Measurements from ENCODE around the gene CLCA2. TPM values are rescaled to one million over a fixed set of nuclear protein-coding genes. Genes with fewer than 3 reads are reported as not detected.

The CLCA2 gene, protein sequence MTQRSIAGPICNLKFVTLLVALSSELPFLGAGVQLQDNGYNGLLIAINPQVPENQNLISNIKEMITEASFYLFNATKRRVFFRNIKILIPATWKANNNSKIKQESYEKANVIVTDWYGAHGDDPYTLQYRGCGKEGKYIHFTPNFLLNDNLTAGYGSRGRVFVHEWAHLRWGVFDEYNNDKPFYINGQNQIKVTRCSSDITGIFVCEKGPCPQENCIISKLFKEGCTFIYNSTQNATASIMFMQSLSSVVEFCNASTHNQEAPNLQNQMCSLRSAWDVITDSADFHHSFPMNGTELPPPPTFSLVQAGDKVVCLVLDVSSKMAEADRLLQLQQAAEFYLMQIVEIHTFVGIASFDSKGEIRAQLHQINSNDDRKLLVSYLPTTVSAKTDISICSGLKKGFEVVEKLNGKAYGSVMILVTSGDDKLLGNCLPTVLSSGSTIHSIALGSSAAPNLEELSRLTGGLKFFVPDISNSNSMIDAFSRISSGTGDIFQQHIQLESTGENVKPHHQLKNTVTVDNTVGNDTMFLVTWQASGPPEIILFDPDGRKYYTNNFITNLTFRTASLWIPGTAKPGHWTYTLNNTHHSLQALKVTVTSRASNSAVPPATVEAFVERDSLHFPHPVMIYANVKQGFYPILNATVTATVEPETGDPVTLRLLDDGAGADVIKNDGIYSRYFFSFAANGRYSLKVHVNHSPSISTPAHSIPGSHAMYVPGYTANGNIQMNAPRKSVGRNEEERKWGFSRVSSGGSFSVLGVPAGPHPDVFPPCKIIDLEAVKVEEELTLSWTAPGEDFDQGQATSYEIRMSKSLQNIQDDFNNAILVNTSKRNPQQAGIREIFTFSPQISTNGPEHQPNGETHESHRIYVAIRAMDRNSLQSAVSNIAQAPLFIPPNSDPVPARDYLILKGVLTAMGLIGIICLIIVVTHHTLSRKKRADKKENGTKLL
- total RNA-seq = 0.04 and 0.33 TPM in 2 replicates

- DNase-seq (ENCODE audit: low read depth, low spot score) = no peak
Measured at GRCh38 chr1:86423873-86424272, at the start of gene CLCA2. TSS of gene CLCA2 (plus strand) at chr1:86424171. CDS start at chr1:86424248, 77 bp downstream.

GRCh38 chr1:86375688-86376087 is 48.3 kb upstream of the CLCA2 start:
- DNase-seq (ENCODE audit: low read depth, low spot score) = no peak

DNA sequence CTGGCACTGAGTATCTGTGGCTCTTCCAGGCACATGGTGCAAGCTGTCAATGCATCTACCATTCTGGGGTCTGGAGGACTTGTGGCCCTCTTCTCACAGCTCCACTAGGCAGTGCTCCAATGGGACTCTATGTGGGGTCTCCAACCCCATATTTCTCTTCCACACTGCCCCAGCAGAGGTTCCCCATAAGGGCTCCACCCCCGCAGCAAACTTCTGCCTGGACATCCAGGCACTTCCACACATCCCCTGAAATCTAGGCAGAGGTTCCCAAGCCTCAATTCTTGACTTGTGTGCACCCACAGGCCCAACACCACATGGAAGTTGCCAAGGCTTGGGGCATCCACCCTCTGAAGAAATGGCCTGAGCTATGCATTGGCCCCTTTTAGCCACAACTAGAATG is 46.6 kb upstream of the CLCA2 start:
- DNase-seq (ENCODE audit: low read depth, low spot score) = no peak

GRCh38 chr1:86378813-86379212 is 45.2 kb upstream of the CLCA2 start:
- DNase-seq (ENCODE audit: low read depth, low spot score) = no peak

GRCh38 chr1:86380257-86380861 is 43.6 kb upstream of the CLCA2 start:
- peak; percentile 48 for DNase-seq (ENCODE audit: low read depth, low spot score)

DNA sequence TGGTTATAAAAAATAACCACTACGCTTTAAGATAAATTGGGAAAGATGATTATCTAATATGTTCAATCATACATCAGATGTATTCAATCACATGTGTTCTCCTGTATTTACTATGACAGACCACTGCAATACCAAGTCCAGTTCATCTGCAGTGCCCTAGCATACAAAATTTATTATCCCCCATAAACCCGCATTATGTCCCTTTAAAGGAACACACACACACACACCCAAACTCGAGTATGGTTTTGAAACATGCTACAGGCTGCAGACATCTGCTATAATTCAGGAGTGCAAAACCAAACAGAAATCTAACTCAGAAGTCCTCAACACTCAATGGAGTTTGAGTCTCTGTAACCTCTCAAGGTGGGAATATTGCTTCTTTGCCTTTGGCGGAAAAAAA is 42.7 kb upstream of the CLCA2 start:
- no peak for DNase-seq (ENCODE audit: low read depth, low spot score)

GRCh38 chr1:86382878-86383277 is 41.1 kb upstream of the CLCA2 start:
- no peak for DNase-seq (ENCODE audit: low read depth, low spot score)

DNA sequence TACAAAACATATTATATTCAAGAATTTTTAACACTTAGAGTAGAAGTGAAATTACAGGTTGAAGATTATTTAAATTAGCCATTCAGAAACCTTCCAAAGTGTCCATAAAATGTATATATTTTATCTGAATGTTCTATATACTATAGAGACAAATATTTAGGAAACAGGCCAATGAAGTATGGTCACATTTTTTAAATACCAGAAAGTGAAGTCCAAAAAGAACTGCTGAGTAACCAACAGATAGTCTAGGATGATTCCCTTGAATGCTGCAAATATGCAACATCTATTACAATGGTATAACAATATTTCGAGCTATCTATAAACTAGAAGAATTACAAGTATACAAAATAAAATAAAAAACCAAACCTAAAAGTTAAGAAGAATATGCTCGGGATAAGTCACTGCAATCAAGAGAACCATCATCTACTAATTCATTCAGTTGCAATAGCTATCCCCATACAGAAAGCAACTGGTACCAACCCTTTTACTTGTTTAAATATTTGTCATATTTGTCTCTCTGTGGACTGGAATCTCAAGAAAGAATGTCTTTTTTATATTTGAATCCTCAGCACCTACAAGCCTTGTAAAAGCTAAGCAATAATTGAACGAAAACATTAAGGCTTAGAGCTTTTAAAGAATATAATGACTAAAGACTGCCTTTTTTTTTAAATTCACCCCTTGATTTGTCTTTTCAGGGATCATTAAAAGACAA is 35.9 kb upstream of the CLCA2 start:
- no peak for DNase-seq (ENCODE audit: low read depth, low spot score)

DNA sequence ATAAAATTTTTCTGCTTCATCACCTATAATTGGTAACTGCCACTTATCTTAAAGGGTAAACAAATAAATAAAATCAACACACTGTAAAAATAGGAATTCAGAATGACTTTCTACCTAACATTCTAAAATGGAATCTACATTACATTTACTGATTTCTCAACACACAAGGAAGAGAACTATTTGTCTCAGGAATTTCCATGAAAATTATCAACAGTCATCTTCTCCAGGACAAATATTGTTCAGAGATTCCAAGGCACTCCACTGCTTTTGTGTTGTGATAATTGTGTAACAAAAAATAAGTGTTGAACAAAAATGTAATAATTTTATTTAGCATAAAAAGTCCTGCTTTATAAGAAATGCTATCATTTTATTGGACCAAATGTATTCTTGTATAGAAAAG is 35.2 kb upstream of the CLCA2 start:
- DNase-seq (ENCODE audit: low read depth, low spot score) = no peak

DNA sequence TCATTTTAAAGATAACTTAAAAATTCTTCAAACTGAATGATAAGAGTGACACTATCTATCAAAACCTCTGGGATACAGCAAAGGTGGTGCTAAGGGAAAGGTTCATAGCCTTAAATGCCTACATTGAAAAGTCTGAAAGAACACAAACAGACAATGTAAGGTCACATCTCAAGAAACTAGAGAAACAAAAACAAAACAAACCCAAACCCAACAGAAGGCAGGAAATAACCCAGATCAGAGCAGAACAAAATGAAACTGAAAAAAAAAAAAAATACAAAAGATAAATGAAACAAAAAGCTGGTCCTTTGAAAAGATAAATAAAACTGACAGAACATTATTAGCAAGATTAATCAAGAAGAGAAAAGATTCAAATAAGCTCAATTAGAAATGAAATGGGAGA is 34.7 kb upstream of the CLCA2 start:
- DNase-seq (ENCODE audit: low read depth, low spot score) = no peak

DNA sequence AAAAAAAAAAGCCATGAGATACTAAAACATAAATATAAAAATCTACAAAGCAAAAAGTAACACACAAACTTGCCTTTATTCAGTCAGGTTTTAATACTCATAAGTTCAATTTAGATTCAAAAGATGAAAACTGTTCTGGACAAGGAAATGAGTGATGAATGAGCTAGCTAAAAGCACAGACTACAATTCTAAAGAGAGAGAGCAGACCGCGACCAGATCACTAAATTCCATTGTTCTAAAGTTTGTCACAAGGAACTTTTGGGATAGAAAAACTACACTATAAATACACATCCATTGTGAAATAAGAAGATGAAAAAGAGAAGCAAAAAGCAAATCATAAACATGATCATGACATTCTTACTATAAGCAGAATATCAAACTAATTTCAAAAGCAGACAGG is 29.6 kb upstream of the CLCA2 start:
- no peak for DNase-seq (ENCODE audit: low read depth, low spot score)

DNA sequence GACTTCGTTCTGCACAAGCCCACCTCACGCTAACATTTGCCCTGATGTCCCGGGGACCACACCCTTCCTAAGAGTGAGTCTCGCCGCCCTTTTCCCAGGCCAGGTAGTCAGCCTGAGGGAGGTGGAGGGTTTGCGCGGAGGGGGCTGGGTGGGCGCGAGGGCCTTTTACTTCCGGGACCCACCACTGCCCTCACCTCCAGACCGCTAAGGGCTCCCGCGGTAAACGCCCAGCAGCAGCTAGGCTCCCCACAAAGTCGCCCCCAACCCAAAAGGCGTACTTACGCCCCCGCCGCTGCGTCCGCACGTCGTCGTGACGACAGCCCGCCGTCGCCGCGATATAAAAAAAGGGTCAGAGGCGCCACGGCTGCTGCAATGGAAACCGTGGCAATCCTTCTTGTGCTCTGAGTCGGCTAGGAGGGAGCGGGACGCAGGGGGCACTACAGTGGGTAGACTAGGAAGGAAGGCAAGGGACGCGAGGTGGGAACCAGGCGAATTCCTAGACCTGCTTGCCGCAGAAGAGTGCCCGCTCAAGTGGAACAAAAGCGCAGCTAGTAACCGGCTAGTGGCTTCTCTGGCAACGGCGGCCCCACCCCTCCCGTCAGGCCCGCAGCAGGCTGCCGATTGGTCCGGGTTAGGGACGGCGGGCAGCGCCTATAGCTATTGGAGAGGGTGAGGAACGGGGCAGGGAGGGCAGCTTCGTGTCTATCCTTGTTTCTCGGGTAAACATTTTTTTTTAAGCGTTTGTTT is 28.0 kb upstream of the CLCA2 start, which contains the start of gene ODF2L:
Gene ODF2L (minus strand): TSS at position 573 of the 747 bp plus-strand sequence. CDS start 9,296 bp downstream, outside the sequence.
- DNase-seq (ENCODE audit: low read depth, low spot score) = peak; percentile 43

- DNase-seq (ENCODE audit: low read depth, low spot score) = no peak
Measured at GRCh38 chr1:86396498-86396890, 27.5 kb upstream of the CLCA2 start.

DNA sequence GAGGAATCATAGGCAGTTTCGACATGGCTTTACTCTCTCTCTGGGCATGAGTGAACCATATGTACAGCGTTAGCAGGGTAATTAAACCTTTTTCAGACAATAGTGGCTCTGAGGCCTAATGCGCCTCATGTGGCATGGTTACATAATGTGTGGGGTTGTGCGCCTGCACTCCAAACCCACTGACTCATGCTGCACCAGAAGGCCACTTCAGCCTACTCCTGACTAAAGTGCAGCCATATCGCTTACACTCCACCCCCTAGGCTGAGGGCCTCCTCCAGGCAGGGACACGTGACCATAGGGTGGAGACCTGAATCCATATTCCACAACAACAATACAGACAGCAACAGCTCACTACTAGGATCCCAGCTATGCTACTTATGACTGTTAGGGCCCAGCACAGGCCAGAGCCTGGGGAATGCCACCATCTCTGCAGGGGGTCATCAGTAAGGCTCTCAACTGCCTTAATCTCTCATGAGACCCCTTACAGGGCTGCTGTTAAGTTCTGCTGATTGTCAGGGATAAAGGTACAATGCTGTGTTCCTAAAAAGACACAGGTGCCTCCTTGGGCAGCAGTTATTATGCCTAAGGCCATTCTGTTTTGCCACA is 14.5 kb upstream of the CLCA2 start:
- no peak for DNase-seq (ENCODE audit: low read depth, low spot score)

DNA sequence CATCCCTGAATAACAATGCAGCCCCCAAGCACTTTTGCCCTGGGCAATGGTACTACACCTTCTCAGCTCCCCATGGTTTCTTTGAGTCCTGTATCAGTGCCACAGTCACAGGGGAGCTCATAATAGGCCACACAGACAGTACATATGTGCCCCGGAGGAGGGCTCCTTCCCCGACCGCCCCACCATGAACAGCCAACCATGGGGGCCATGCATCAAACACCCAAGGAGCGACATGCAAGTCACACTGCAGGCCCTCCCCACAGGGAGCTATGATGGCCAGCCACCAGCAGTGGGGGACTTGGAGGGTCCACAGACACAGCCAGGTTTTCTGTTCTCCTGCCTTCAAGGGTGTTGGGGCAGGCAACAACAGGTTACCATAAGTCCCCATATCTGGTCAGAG is 13.1 kb upstream of the CLCA2 start:
- DNase-seq (ENCODE audit: low read depth, low spot score) = no peak

- no peak for DNase-seq (ENCODE audit: low read depth, low spot score)
Measured at GRCh38 chr1:86416343-86416742, 7.6 kb upstream of the CLCA2 start.

DNA sequence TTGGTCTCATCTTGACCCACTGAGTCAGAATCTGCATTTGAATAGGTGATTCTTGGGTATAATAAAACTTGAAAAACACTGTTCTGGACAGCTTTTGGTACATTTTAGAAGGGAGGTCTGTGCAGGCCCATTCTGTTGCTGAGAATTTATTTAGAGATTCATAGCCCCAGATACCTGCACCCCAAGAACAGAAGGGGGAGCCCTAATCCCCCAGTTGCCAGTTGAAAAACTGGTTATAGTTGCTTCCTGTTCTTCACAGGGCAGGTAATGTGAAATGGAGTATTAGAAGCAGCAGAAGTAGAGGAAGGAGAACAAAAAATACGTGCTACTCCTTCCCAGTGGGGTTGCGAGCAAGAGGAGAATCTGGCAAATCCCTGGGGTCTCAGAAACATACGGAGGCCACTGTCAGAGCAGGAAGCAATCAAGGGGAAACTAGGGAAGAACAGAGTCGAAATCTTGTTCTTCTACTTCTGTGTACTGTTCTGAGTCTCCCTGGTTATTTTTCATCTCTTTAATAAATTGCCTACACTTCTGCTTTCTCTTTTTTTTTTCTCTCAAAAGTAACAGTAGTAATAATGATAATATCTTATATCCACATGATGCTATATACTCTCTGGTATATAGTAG is 4.6 kb upstream of the CLCA2 start:
- DNase-seq (ENCODE audit: low read depth, low spot score) = no peak

DNA sequence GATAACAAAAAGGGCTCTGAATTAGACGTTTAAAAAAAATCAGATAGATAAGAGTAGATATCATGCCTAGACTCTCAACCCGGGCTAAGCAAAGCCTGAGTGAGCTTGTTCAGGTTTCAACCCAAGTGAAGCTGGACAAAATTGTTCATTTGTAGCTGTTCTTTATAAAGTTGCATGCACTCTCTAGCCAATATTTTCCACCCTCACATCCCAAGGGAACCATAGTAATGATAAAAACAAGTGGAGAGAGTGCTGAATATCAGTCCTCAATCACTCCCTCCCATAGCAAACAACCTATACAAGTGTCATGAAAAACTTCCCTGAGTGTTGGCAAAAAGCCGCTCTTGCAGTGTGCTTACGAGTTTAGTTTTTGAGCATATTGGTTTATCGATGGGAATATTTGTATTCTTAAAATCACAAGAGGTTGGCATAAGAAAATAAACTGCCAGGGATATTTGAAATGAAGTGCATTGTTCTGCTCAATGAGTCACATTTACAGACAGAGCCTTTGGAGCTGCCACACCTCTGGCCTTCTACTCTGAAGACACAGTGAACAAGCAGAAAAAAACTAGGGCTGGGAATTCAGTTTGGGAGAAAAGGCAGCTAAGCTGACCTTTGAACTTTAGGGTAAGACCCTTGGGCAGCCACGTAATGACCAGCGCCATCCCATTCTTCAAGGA is 2.2 kb upstream of the CLCA2 start:
- DNase-seq (ENCODE audit: low read depth, low spot score) = peak; percentile 24

GRCh38 chr1:86423473-86423872 is 498 bp upstream of the CLCA2 start:
- DNase-seq (ENCODE audit: low read depth, low spot score) = no peak

All from pulmonary artery endothelial cell (primary cell).